Measurements from ENCODE around the gene POLG2.
A peak's percentile ranks its signal among the peaks of the same experiment; 100 is the strongest.

Gene POLG2

DNA sequence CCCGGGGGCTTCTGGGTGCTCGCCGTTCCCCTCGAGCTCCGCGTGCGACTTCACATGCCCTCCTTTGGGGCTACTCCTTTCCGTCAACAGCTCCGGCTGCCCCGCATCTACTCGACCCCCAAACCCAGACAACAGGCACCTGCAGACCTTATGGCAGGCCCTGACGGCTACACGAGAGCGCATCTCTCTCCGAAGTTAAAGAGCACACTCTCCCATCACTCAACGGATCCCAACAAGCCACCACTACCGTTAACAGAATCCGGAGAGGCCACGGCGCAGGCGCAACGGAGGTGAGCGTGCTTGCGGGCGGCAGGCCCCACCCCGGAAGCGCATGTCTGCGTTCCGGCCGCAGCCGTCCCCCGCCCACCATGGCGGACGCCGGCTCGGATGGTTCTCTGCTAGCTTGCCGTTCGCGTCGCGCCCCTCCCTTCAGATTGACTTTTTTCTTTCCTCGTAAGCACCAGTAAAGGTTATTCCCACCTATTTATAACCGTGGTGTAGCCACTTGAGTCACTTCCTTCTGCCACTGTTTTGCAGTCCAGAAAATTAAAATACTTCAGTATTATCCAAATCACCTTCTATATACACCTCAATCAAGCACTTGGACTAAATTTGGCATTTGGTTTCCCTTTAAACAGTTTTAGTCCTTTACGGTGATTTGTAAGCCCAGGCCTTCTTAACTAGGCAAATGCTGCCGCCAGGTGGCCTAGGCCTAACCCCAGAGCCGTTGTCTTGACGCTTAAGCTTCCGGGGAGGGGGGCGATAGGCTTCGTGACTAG lies at the start of gene POLG2:
Gene POLG2, minus strand, starts transcription at position 269 of the 779 bp plus-strand sequence. Its CDS starts 86 bp downstream, at position 183.
- DNase-seq (ENCODE audit: low spot score): peak; percentile 95

DNA sequence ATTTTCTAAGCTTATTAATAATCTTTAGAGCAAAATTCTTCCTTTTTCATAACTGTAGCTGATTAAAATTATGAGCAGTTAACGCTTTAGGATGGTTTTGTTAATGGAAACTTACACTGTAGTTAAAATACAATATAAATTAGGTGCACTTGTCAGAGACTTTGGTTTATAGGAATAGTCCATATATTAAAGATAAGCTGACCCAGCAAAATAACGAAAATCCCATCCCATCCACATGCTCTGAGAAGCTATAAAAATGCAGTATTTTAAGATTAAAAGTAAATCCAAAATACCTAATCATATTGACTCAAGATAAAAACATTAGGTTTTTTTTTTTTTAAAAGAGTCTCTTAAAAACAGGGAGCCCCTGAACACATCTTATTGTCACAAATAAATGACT lies 47.9 kb upstream of the POLG2 start:
- no peak for DNase-seq (ENCODE audit: low spot score)

DNA sequence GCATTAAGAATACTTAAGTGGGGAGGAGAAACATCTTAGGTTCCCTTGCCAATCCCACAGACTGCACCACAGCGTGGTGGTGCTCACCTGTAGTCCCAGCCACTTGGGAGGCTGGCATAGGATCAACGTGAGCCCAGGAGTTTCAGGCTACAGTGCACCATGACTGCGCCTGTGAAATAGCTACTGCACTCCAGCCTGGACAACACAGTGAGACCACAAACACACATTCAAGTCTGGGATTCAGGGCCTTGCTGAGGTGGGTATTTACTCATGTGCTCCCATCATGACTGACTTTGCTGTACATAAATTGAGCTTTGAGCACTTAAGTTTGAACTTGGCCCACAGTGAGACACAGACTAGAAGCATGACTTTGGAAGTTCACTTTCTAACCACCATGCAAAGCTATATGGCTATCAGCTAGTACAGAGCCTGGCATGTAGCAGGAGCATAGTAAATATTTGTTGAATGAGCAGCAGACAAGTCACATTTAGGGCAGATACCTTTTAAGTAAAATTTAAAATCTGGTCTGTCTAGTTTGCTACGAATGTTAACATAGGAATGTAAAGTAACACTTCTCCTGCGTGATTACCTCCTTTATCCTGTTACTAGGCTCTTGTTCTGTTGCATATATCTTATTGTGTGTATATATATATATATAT lies 43.4 kb upstream of the POLG2 start:
- no peak for DNase-seq (ENCODE audit: low spot score)

DNA sequence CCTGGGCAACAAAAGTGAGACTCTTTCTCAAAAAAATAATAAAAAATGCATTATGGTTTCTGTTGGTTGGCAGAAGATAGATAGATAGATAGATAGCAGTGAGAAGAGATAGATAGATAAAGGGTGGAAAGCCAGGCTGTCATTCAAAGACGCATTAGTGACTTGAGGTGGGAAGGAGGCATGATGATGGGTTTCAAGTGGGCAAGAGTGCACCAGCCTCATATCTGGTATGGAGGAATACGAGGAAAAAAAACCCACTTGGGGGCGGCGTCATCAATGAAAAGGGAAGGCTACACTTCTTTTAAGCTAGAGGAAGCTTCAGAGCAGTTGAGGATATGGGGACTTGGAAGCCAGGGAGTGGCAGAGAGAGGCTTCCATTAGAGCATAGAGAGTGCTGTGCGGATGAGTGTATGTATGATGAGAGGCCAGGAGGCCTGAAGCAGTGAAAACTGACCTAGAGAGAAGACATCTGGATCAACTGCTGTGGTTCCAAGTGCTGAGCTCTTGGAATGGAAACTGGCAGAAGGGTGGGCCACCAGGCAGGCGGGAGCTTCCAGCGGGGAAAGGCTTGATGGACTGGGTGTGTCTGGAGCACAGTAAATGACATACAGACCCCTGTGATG lies 41.8 kb upstream of the POLG2 start:
- DNase-seq (ENCODE audit: low spot score): no peak

DNA sequence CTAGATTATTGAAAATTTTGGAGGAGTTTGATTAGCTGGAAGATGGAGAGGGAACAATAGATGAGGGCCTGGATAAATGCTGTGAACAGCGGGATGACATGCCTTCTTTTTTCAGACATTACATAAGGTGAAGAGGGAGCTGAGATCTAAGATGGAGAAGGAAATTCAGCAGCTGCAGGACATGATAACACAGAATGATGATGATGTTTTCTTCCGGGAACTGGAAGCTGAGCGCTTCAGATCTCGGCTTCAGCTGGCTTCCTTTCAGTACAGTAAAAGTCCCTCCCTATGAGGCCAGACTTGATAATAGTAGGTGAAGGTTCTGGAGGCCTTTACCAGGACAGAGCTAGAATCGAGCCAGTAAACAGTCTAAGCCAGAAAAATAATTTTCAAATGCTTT lies 40.6 kb upstream of the POLG2 start:
- no peak for DNase-seq (ENCODE audit: low spot score)

DNA sequence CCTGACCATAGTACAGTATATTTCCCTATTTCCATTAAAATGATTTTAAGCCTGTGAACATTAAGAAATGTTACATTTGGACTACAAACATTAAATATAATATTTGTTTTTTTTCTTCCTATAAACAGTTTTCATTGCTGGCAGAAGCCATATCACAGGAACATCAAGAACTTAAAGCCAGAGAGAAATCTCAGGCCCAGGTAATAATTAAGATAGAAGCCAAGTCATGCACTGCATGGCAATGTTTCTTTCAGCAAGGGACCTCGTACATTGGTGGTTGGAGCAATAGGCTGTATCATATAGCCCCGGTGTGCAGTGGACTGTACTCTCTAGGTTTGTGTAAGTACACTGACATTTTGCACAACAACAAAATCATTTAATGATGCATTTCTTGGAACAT lies 40.1 kb upstream of the POLG2 start:
- no peak for DNase-seq (ENCODE audit: low spot score)

DNA sequence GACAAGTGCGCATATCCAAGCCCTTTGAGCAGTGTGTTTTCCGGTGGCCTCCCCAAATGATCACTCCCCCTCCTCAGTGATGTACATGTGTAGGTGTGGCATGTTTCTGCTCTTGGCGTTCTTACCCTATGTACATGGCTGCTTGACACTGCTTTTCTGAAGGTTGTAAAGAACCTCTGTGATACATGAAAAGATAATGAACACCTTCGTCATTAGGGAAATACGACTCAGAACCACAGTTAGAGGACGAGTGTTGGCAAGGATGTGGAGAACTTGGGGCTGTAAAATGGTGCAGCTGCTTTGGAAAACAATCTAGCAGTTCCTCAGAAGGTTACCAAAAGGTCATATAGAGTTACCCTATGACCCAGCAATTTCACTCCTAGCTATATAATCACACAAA lies 38.5 kb upstream of the POLG2 start:
- no peak for DNase-seq (ENCODE audit: low spot score)

DNA sequence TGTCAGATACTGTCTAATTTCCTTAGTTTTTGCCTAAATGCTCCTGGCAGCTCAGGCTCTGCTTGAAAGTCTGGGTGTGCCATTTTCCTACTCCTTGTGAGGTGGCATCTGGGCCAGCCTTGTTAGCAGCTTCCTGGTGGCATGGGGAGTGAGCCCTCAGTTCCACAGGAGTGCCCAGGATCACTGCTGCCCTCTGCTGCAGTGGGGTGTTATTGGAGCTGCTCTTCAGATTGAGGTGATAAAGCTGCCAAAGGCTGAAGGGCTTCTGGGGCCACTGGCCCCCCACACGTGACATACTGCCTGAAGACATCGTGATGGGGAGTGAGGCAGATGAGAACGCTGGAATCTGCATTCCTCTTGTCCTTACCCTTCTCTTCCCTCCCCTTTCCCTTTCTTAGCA lies 37.3 kb upstream of the POLG2 start:
- no peak for DNase-seq (ENCODE audit: low spot score)

DNA sequence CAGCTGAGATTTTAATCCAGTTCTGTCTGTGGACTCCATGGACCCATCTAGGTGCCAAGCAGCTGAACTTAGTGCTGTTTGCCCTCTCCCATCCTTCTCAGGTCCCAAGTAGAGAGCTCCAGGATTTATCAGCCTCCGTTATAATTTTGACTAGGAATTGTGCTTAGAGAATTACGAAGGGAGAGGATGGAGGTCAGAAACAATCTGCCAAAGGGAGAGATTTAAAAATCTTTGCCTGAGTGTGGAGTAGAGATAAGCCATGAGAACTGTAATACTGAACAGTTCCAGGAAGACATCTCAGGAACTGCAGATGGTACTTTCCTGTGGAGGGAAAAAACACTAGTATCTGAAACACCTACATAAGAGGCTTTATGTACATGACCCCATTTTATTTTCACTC lies 36.9 kb upstream of the POLG2 start:
- DNase-seq (ENCODE audit: low spot score): no peak

DNA sequence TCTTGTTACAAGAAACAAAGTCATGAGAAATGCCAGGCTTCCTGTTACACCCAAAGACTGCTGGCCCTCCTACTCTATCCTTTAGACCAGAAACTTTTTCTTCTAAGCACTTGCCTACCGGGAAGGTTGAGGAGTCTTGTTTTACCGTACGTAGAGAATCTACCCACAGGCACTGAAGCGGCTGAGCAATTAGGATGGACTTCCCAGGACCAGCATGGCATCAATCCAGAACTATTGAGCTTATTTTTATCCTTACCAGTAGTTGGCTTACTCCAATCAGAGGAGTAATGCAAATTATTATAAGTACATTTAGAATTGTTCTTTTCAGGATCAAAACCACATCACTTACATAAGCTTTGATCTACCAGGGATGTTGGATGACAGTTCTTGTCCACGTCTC lies 35.6 kb upstream of the POLG2 start:
- no peak for DNase-seq (ENCODE audit: low spot score)

DNA sequence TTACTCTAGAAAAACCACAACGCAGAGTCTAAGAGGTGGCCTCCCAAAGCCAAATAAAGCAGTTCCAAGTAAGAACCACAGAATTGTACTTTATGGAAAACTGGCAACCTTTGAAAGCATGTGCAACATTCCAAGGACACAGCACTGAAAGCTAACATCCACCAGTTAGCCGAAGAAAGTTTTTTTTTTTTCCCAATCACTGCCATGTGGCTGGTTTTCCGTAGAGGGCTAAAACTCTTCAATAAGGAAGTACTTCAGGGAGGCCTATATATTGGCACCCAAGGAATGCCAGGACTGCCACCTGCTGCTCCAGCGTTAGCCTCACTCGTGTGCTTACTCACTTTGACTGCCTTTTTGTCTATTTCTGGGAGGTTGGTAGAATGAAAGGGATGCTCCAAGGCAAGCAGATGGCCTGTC lies 35.1 kb upstream of the POLG2 start:
- no peak for DNase-seq (ENCODE audit: low spot score)

DNA sequence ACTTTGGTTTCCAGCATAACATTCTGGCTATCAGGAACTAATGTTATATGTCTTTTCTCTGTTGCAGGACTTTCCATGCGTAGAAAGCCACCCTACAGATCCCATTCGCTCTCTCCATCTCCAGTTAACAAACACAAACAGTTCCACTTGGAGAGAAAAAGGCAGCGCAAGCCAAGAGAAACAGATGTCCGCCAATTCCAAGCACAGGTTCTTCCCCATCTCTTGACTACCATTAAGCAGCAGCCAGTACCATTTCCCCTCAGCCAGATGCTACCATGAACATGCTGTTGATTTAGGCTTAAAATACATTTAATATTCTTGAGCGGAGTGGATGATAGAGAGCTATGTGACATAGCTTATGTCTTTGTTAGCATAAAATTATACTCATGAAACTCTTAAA lies 32.4 kb upstream of the POLG2 start:
- no peak for DNase-seq (ENCODE audit: low spot score)

DNA sequence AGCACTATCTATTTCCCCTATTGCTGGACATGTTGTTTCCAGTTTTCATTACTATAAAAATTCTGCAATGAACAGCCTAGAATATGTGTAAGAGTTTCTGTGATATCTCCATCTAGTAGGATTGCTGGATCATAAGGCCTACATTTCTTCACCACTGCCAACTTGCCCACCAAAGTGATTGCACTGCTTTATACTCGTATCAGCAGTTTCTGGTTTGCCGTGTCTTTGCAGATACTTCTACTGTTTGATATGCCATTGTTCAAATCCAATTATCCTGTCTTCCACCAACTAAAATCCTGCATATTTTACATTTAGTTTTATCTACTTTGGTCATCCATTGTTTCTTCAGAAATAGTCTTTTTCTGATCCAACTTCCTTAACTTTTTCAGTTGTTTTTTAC lies 31.1 kb upstream of the POLG2 start:
- DNase-seq (ENCODE audit: low spot score): no peak

DNA sequence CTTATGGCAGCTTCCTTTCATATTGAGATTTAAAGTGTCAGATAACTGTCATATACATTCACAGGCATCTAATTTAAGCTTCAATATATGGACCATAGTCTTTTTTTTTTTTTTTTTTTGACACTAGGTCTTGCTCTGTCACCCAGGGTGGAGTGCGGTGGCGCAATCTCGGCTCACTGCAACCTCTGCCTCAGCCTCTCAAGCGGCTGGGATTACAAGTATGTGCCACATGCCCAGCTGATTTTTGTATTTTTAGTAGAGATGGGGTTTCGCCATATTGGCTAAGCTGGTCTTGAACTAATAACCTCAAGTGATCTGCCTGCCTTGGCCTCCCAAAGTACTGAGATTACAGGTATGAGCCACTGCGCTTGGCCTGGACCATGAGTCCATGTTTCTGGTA lies 23.5 kb upstream of the POLG2 start:
- no peak for DNase-seq (ENCODE audit: low spot score)

DNA sequence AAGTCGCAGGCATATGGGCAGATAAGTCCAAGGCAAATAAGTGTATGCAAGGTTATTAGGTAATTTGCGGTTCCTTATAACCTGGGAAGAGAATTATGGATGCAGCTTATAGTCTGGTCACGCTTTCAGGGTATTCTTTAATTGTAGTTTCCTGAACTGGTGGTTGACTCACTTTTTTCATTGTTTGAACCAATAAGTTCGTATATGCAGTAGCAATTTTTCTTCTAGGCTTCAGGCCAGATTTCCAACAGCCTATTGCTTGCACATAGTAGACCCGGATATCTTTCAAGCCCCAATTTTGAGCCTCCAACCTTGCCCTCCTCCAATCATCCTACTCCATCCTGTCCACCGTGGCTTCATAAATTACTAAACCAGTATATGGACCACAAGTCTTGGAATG lies 22.7 kb upstream of the POLG2 start:
- DNase-seq (ENCODE audit: low spot score): no peak

DNA sequence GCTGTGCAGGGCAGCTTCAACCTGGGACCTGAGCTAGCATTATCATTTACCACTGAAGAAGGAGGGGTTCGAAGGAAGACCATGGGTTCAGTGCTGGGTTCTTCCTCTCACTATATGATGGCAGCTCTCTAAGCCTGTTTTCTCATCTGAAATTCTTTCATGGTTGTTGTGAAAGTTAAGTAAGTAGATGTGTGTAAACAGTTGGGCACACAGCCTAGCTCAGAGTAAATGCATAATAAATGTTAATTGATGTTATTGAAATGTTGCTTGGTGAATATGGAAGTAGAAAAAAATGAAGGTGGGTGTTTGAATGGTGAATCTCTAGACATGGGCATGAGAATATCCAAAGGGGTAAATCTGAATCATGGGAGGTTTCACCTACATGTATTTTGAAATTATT lies 19.0 kb upstream of the POLG2 start:
- DNase-seq (ENCODE audit: low spot score): no peak

DNA sequence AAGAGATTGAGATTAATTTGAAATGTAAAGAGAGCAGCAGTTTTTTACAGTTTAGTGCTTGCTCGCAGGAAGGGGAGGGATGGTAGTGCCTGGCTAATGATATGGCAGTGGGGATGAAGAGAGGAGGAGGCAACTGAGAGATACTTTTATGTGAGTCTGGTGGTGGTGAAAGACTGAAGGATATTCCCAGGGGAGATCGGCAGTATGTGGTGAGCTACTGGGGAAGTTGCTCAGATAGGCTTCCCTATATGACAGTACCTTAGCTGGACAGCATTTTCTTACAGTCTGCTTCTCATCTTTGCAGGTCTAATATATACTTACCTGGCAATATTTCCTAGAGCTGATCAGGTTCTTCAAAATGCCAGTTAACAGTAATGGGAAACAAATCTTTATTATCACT lies 18.6 kb upstream of the POLG2 start:
- DNase-seq (ENCODE audit: low spot score): no peak

DNA sequence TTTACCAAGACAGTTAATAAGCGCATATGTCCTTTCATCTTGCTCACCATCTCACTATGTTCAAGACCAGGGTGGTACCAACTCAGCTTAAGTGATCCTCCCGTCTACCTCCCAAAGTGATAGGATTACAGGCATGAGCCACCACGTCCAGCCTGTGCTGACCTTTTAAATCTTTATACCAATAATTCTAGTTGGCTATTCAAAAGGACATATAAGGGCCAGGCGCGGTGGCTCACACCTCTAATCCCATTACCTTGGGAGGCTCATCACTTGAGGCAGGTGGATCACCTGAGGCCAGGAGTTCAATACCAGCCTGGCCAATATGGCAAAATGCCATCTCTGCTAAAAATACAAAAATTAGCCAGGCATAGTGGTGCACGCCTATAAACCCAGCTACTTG lies 12.3 kb upstream of the POLG2 start:
- DNase-seq (ENCODE audit: low spot score): no peak

DNA sequence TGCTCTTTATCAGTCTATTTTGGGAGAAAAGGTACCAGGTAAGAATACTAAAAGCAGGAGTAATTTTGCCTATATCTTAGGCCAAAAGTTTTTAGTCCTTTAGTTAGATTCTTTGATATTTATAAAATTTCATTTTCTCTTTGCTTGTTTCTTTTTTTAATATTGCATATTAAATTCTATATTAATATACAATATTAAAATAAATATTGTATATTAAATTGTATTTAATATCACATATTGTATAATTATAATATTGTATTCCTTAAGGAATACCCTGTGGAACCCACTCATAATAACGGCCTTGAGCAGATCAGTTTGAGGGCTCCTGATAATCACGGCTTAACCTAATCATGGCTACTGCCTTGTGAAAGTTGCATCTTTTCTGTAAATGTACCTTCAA lies 11.8 kb upstream of the POLG2 start:
- no peak for DNase-seq (ENCODE audit: low spot score)

DNA sequence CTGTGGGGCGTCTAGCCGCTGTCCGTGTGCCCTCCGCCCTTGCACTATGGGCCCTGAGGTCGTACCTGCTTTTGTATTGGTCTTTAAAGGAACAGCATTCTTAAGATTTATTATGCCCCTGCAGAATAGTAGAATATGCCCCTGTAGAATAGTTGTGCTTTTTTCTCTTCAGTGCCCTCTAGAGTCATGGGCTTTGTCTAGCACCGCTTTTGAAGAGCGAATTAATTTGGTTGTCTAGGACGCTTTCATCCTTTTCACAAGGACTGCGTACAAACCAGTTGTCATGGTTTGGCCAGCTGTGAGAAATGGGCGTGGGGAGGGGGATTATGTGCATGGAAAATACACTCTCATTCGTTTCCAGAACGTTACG lies 10.5 kb upstream of the POLG2 start:
- peak; percentile 72 for DNase-seq (ENCODE audit: low spot score)

DNA sequence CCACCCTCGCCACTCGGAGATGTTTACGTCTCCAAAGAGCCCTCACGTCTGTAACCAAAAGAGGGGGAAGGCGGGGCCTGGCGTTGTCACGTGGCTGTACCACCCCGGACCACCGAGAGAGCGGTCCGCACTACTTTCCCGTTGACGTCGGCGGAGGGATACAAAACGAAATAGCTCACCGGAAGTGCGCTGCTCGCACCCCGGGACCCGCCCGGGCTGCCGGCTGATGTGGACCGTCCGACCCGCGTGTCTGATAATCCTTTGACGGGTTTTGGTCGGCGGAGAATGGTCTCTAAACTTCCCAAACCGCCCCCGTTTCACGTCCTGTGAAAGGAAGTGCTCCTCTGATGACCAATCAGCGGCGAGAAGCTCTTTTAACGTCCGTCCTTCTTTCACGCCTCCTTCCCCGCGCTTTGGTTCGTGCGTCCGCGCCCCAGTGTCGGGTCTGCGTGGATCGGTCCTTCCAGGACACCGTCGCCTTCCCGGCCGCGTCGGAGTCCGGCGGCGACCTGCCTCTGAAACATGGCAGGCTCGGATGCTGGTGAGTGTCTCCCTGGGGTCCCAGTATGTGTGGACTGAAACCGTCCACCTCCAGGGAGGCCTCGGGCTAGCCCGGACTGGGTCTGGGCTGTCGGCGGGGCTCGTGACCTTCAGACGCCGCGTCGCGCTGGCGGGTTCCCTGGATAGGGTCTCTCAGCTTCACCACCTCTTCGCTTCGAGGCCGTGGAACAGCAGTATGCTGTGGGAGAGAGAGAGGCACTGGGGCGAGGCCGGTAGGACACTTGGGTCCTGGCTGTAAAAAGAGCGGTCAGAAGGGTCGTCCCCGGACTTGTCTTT lies 9.9 kb upstream of the POLG2 start, which contains the start of gene CEP95:
Gene CEP95, plus strand, starts transcription at position 402 of the 837 bp plus-strand sequence. Its CDS starts 121 bp downstream, at position 523.
- peak; percentile 95 for DNase-seq (ENCODE audit: low spot score)

DNA sequence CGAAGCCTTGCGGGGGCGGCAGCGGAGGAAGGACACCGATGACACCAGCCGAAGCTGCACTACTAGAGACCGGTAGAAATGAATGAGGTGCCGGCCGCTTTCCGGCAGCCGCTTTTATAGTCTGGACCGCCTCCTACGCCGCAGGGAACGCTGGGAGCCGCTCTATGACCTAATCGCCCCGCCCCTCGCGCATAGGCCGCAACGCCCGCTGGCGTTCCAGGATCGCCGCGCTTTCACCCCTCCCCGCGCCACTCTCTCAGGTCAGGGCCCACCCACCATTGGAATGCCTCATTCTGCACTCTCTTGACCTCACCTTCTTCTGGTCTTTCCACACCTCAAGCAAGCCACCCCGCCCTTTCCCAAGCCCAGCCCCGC lies 9.3 kb upstream of the POLG2 start, which contains the start of gene DDX5:
Gene DDX5, minus strand, starts transcription at position 89 of the 375 bp plus-strand sequence. CDS start 170 bp downstream, outside the sequence.
- peak; percentile 99 for DNase-seq (ENCODE audit: low spot score)

Measured in left forelimb (tissue), 1 donor.